Activated T-helper 1 cell treated with anti-CD3 and anti-CD28 coated beads, Interleukin-12 subunit alpha, Interleukin-12 subunit beta, Interleukin-2, Interleukin-4 antibody, amounts not matched to agents 30 ng/mL and 10 ng/mL and 1 ng/mL, durations not matched to agents 14 hours and 24 hours and 36 hours (primary cell): Measurements from ENCODE around the gene SLC10A7. TPM values are rescaled to one million over a fixed set of nuclear protein-coding genes. Genes with fewer than 3 reads are reported as not detected.

ENCODE experiments used
- DNase-seq: peaks from one replicate; pipeline ENCODE4 v3.0.0; 2021; ENCODE audit warnings: low spot score
- H3K27ac Mint-ChIP-seq: one replicate; pipeline ENCODE4 v1.8.0; 2021; ENCODE audit warnings: mild to moderate bottlenecking, mixed read lengths
- H3K27me3 Mint-ChIP-seq: one replicate; pipeline ENCODE4 v1.8.0; 2022; ENCODE audit warnings: mild to moderate bottlenecking, moderate library complexity, mixed read lengths; ENCODE audit not compliant: insufficient read depth
- H3K36me3 Mint-ChIP-seq: one replicate; pipeline ENCODE4 v1.8.0; 2021; ENCODE audit warnings: low read depth, mixed read lengths
- H3K4me1 Mint-ChIP-seq: one replicate; pipeline ENCODE4 v1.8.0; 2021; ENCODE audit warnings: low read depth, mixed read lengths
- H3K4me3 Mint-ChIP-seq: one replicate; pipeline ENCODE4 v1.8.0; 2021; ENCODE audit warnings: mild to moderate bottlenecking, moderate library complexity, mixed read lengths
- H3K9me3 Mint-ChIP-seq: one replicate; pipeline ENCODE4 v1.8.0; 2021; ENCODE audit warnings: mixed read lengths
- intact Hi-C: fragments of 100-400 bp; cut with micrococcal nuclease; formaldehyde crosslinking; loops from one replicate; pipeline ENCODE4 v1.15.1; 2024
- total RNA-seq: library from RNA; stranded (reverse); gene quantifications from 2 replicates; pipeline ENCODE4 v1.2.3, GENCODE V29; 2022

The SLC10A7 gene
- total RNA-seq, 1 donor from 2014 or later = 23.3 TPM

GRCh38 chr4:146335763-146336409 lies 185.9 kb downstream of the SLC10A7 start:
- no peaks in the 10 kb centered on the region for H3K9me3 Mint-ChIP-seq
- no peaks in the 10 kb centered on the region for H3K4me1 Mint-ChIP-seq
- intact Hi-C loops = loop anchor here (5.0 to 10.0 kb wide), 2 partner anchors 401 to 1696 kb away; partner anchors contain the start of gene ZNF827
- H3K4me3 Mint-ChIP-seq = no peak overlapping the region
- H3K36me3 Mint-ChIP-seq = no peaks in the 10 kb centered on the region
- peaks cover 2% of the 10 kb centered on the region for H3K27me3 Mint-ChIP-seq
- no peak overlapping the region for H3K27ac Mint-ChIP-seq
- DNase-seq = no peak

DNA sequence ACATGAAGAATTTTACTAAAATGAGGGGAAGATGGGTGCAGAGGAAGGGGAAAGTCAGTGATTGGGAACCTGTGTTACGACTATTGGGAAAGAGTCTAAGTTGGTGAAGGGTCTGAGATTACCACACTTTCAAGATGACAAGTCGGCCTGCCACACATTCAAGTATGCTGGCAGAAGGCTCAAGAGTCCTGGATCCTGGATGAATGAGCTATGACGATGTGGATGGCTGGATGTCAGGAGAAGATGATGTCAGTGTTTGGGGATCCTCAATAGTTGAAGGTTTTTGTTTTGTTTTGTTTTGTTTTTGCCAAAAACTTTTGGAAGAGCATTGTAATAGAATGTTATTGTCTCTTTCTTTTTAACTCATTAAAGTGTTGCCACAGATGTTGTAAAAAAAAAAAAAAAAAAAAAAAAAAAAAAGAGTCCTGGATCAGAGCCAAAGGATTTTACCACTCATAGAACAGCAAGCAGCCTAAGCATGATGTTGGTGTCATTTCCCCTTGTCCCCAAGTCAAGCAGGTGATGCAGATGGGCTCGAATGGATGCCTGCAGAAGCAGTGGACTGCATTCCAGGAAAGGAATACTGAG lies 186.8 kb downstream of the SLC10A7 start:
- Mint-ChIP-seq H3K36me3 (no peaks in the 10 kb centered on the region), H3K27ac (no peak overlapping the region), H3K4me3 (no peak overlapping the region), H3K9me3 (no peaks in the 10 kb centered on the region), H3K27me3 (peaks cover 2% of the 10 kb centered on the region), H3K4me1 (no peaks in the 10 kb centered on the region)
- no peak for DNase-seq
- intact Hi-C loops = loop anchor here (5.0 to 10.0 kb wide), 2 partner anchors 400 to 1697 kb away; partner anchors contain the start of gene ZNF827

- no peak overlapping the region for H3K27ac Mint-ChIP-seq
- H3K36me3 Mint-ChIP-seq = no peaks in the 10 kb centered on the region
- H3K4me1 Mint-ChIP-seq = no peaks in the 10 kb centered on the region
- no peaks in the 10 kb centered on the region for H3K27me3 Mint-ChIP-seq
- no peak for DNase-seq
- intact Hi-C loops = loop anchor here (2.0 to 10.0 kb wide), 4 partner anchors 91 to 399 kb away; partner anchors contain the start of gene ZNF827
- no peak overlapping the region for H3K4me3 Mint-ChIP-seq
- no peaks in the 10 kb centered on the region for H3K9me3 Mint-ChIP-seq
Observed at GRCh38 chr4:146333895-146334262, 187.9 kb downstream of the SLC10A7 start.

DNA sequence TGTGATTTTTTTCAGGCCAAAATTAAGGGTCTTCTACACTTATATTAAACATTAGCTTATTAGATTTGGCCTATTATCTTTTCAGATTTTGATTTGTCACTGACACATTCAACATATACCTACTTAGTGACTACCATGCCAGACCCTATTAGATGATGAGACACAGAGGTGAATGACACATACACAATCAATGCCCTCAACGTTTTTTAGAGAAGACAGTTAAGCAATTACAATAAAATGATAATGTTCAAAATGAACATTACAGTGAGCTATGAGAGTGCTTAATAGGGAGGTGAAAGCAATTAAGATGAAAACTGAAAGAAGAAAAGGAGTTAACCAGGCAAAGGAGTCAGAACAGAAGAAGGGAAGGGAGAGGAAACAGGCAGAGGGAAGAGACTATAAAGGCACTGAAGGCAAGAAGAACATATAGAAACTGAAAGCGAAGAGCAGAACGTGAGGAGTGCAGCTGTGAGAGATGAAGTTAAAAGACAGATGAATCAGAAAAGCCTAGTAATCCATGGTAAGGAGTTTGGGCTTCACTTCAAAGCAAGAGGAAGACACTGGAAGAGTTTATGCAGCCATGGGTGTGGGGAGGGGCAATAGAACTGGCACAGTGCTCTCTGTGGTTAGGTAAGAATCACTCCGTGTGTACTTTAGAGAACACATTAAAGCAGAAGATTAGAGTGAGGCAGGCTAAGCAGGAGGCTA lies 188.4 kb downstream of the SLC10A7 start:
- Mint-ChIP-seq H3K27ac (no peak overlapping the region), H3K9me3 (no peaks in the 10 kb centered on the region), H3K4me3 (no peak overlapping the region), H3K4me1 (no peaks in the 10 kb centered on the region), H3K36me3 (no peaks in the 10 kb centered on the region), H3K27me3 (no peaks in the 10 kb centered on the region)
- intact Hi-C loops = loop anchor here (2.0 to 10.0 kb wide), 4 partner anchors 91 to 399 kb away; partner anchors contain the start of gene ZNF827
- peak; percentile 1 for DNase-seq

DNA sequence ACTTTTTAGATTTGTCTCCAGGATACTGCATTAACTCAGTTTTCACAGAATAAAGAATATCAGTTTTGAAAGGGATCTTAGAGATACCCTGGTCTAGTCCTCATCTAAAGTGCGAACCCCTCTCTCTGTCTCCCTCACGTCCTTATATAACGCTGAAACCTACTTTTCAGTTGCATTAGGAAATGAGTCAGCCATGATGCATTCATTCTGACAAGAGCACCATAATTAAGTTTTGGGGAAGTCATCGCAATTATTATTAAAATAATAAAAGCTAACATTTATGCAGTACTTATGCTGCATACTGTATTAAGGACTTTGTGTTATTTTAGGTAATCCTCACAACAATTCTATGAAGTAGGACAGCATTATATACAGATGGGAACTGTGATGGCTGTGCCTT lies 191.3 kb downstream of the SLC10A7 start:
- intact Hi-C loops = loop anchor here (10.0 kb wide), 1 partner anchor 396 kb away; the partner anchor contains the start of gene ZNF827
- H3K27ac Mint-ChIP-seq = no peak overlapping the region
- no peaks in the 10 kb centered on the region for H3K9me3 Mint-ChIP-seq
- H3K27me3 Mint-ChIP-seq = no peaks in the 10 kb centered on the region
- H3K36me3 Mint-ChIP-seq = no peaks in the 10 kb centered on the region
- H3K4me1 Mint-ChIP-seq = no peaks in the 10 kb centered on the region
- no peak for DNase-seq
- no peak overlapping the region for H3K4me3 Mint-ChIP-seq

- DNase-seq = no peak
- H3K4me3 Mint-ChIP-seq = no peak overlapping the region
- no peaks in the 10 kb centered on the region for H3K9me3 Mint-ChIP-seq
- H3K4me1 Mint-ChIP-seq = no peaks in the 10 kb centered on the region
- intact Hi-C loops = no loop called here
- H3K27ac Mint-ChIP-seq = no peak overlapping the region
- peaks cover 2% of the 10 kb centered on the region for H3K36me3 Mint-ChIP-seq
- H3K27me3 Mint-ChIP-seq = no peaks in the 10 kb centered on the region
Observed at GRCh38 chr4:146329050-146329716, 192.6 kb downstream of the SLC10A7 start.

DNA sequence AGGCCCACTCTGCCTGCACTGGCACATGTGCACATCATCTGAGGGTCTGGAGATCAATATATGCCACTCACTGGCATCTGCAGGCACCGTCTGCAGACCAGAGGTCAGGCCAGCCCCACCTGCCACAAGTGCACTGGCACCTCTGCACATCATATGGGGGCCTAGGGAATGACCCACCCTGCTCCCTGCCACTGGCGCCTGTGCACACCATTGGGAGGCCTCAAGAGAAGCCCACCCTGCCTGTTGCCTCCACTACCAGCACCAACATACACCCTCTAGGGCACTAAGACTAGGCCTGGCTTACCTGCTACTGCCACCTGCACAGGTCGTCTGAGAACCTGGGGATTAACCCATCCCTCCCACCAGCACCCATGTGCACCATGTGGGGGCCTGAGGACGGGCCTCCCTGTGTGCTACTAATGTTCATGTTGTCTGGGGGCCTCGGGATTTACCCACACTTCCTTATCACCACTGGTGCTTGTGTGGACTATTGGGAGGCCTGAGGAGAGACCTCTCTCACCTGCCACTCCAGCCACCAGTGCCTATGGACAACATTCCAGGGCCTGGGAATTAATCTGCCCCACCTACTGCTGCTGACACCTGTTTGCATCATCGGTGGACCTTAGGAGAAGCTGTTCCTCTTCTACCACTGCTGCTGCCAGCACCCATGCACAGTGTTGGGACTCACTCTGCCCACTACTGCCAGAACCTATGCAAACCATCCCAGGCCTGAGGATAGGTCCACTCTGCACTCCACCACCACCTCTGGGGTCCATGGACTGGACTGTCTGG lies 193.7 kb downstream of the SLC10A7 start:
- Mint-ChIP-seq H3K4me3 (no peak overlapping the region), H3K4me1 (no peaks in the 10 kb centered on the region), H3K27ac (no peak overlapping the region), H3K27me3 (no peaks in the 10 kb centered on the region), H3K36me3 (peaks cover 4% of the 10 kb centered on the region), H3K9me3 (no peaks in the 10 kb centered on the region)
- DNase-seq = no peak
- intact Hi-C loops = no loop called here

DNA sequence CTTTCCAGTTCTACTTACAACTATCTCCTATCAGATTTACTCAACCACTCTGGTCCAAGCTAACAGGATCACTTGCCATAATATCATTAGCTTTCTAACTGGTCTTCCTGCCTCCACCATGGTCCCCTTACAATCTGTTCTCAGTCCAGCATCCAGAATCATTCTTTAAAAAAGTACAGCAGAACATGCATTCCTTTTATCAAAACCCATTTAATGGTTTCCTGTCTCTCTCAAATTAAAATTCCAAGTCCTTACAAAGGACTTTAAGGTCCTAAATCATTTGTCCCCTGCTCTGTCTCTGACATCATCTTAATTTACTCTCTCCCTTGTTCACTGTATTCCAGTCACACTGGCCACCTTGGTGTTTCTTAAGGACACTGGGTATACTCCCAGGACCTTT lies 202.8 kb downstream of the SLC10A7 start:
- intact Hi-C loops = no loop called here
- DNase-seq = no peak

GRCh38 chr4:146317783-146318182 lies 204.0 kb downstream of the SLC10A7 start:
- no peak overlapping the region for H3K27ac Mint-ChIP-seq
- no peaks in the 10 kb centered on the region for H3K4me1 Mint-ChIP-seq
- no peaks in the 10 kb centered on the region for H3K36me3 Mint-ChIP-seq
- H3K27me3 Mint-ChIP-seq = no peaks in the 10 kb centered on the region
- intact Hi-C loops = no loop called here
- H3K4me3 Mint-ChIP-seq = no peak overlapping the region
- no peaks in the 10 kb centered on the region for H3K9me3 Mint-ChIP-seq
- no peak for DNase-seq

More for the DNA sequence above, 202.8 kb downstream of the SLC10A7 start:
- H3K9me3 Mint-ChIP-seq = no peaks in the 10 kb centered on the region
- peaks cover 2% of the 10 kb centered on the region for H3K36me3 Mint-ChIP-seq
- H3K27ac Mint-ChIP-seq = no peak overlapping the region
- no peaks in the 10 kb centered on the region for H3K4me1 Mint-ChIP-seq
- no peaks in the 10 kb centered on the region for H3K27me3 Mint-ChIP-seq
- no peak overlapping the region for H3K4me3 Mint-ChIP-seq

DNA sequence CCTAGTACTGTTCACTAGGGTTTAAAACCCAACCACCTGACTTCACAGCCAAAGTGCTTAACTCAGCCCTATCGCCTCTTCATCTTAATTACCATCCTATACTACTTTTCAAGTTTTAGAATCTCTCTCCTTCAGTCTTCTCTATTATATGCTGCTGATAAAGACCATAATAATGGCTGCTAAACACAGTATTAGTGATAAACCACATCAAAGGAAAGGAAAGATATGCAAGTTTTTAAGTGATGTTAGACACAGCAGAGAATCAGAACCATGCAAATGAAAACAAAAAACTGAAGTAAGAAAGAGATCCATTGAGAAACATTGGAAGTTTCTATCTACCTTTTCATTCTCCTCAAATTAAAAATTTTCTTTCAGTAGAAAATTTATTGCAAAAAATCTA lies 206.6 kb downstream of the SLC10A7 start:
- Mint-ChIP-seq H3K27ac (no peak overlapping the region), H3K4me3 (no peak overlapping the region), H3K27me3 (no peaks in the 10 kb centered on the region), H3K9me3 (no peaks in the 10 kb centered on the region), H3K4me1 (no peaks in the 10 kb centered on the region), H3K36me3 (no peaks in the 10 kb centered on the region)
- intact Hi-C loops = no loop called here
- no peak for DNase-seq

DNA sequence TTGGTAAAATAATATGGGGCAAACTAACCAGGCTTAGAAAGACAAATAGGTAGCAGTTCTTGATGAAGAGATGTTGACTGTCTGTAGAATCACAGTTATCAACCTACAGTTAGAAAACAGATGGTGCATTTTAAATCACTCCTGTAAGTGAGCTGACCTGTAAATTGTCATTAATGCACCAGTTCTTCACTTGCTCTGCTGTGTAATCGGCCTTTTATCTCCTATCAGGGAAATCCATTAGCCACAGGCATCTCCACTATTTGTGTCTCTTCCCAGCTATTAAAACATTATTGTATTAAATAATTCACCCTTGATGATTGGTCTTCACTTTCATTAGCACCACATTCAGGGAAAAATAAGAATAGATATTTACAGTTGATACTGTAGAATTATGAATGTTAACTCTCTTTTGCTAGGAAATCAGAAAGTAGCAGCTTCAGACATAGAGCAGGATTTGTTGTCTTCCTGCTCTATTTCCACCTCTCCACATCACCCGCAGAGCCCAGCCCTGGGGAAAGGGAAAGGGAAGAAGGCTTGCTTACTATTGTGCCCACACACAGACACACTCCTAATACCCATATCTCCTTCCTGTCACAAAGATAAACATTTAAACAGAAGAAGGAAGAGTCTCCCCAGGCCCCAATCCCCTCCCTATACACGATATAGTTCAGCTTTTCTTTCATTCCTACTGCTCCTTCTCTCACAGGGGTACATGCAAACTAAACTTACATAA lies 210.3 kb downstream of the SLC10A7 start:
- H3K9me3 Mint-ChIP-seq = no peaks in the 10 kb centered on the region
- H3K27me3 Mint-ChIP-seq = no peaks in the 10 kb centered on the region
- no peaks in the 10 kb centered on the region for H3K36me3 Mint-ChIP-seq
- no peaks in the 10 kb centered on the region for H3K4me1 Mint-ChIP-seq
- DNase-seq = no peak
- intact Hi-C loops = no loop called here
- no peak overlapping the region for H3K27ac Mint-ChIP-seq
- H3K4me3 Mint-ChIP-seq = no peak overlapping the region
